Spinal cord (tissue), 10 donors: ENCODE measurements around the gene IL27RA. TPM values are rescaled to one million over a fixed set of nuclear protein-coding genes. Genes with fewer than 3 reads are reported as not detected.
A peak's percentile ranks its signal among the peaks of the same experiment; 100 is the strongest.

ENCODE experiments used
- DNase-seq, 6 donors: peaks; one replicate each; pipeline versions ENCODE4 v3.0.0 to v3.0.0-alpha.2; 2013 to 2015; ENCODE audit warnings: low spot score in 6 of 6, low read depth in 4 of 6
- H3K27ac ChIP-seq: one replicate; pipeline ENCODE4 v1.5.1; 2013; ENCODE audit warnings: low read depth, low read length, control low read depth
- H3K27me3 ChIP-seq: one replicate; pipeline ENCODE4 v1.6.1; 2013; ENCODE audit warnings: low read length; ENCODE audit not compliant: control insufficient read depth, insufficient read depth
- H3K36me3 ChIP-seq: one replicate; pipeline ENCODE4 v1.6.1; 2013; ENCODE audit warnings: low read length; ENCODE audit not compliant: control insufficient read depth, insufficient read depth
- H3K4me1 ChIP-seq: one replicate; pipeline ENCODE4 v1.6.1; 2013; ENCODE audit warnings: low read length; ENCODE audit not compliant: control insufficient read depth, insufficient read depth
- H3K4me3 ChIP-seq: one replicate; pipeline ENCODE4 v1.5.1; 2013; ENCODE audit warnings: low read depth, low read length, control low read depth
- H3K9me3 ChIP-seq: one replicate; pipeline ENCODE4 v1.6.1; 2013; ENCODE audit warnings: low read length; ENCODE audit not compliant: control insufficient read depth, insufficient read depth
- WGBS: methylation state at CpG from one replicate; pipeline ENCODE4 v1.1.5; 2013; ENCODE audit warnings: missing lambda C conversion rate; ENCODE audit not compliant: insufficient coverage; 5-methylcytosine and 5-hydroxymethylcytosine counted together
- polyA plus RNA-seq, 2 donors: library from polyadenylated mRNA; unstranded; fragments of 120-200 nt; gene quantifications; one replicate each; pipeline ENCODE4 v1.2.1, GENCODE V29; 2013; ENCODE audit not compliant: insufficient read length in 2 of 2
- total RNA-seq, 2 donors: library from RNA; depleted of rRNA in 1 of 2; stranded (reverse); fragments of 120-200 nt in 1 of 2; fragments of >200 nt in 1 of 2; gene quantifications; one replicate each; pipeline versions ENCODE4 v1.2.3 to v1.2.4, GENCODE V29; 2013 to 2014
- donor health status: healthy.

The IL27RA gene
- total and polyA plus RNA-seq, 4 donors, result 4.1 to 5.7 (median 5.2) TPM

DNA sequence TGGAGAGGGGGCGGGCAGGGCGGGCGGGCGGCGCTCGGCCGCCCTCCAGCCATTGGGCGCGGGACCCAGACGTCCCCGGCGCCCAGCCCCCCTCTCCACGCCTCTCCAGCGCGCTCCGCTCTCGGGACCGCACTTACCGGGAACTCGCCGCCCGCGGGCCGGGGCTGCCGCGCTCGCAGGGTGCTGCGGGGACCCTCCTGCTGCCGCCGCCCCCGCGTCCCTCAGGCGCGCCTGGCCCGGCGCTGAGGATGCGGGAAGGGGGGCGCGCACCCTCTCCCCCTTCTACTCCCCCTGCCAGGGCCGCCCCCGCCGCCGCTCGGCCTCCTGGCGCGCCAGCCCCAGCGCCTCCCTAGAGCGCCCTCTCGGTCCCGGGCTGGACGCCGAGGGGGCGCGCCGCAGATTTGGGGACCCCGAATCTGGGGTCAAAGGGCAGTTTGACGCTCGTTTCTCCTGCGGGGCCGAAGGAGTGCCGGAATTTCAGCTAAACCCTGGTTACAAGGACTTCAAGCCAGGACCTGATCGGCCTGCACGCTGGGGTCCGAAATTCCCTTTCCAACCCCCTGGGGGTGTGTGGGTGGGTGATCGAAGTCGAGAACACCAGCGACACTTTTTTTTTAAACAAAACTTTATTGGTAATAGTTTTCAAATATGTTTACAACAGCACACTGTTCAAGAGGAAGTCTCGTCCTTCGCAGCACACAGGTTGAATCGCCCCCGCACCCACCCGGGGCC is 59.7 kb downstream of the IL27RA start:
- Histone ChIP-seq H3K4me3 (peak overlapping the region; percentile 79), H3K27me3 (no peaks in the 10 kb centered on the region), H3K27ac (peak overlapping the region; percentile 93), H3K36me3 (peaks cover 31% of the 10 kb centered on the region), H3K4me1 (peaks cover 20% of the 10 kb centered on the region), H3K9me3 (no peaks in the 10 kb centered on the region)
- DNase-seq, result peak in 2 of 6 donors; percentile 71 to 78
- WGBS, result under 1% methylated on average over 60 of the region's 72 CpGs

- H3K4me1 ChIP-seq, result peaks cover 20% of the 10 kb centered on the region
- peaks cover 36% of the 10 kb centered on the region for H3K36me3 ChIP-seq
- H3K27me3 ChIP-seq, result no peaks in the 10 kb centered on the region
- no peak for DNase-seq
- peak overlapping the region; percentile 93 for H3K27ac ChIP-seq
- WGBS, result 6% methylated on average over 9 of the region's 15 CpGs
- no peaks in the 10 kb centered on the region for H3K9me3 ChIP-seq
- peak overlapping the region; percentile 79 for H3K4me3 ChIP-seq
These were observed 60.4 kb downstream of the IL27RA start for GRCh38 chr19:14091813-14092462.

DNA sequence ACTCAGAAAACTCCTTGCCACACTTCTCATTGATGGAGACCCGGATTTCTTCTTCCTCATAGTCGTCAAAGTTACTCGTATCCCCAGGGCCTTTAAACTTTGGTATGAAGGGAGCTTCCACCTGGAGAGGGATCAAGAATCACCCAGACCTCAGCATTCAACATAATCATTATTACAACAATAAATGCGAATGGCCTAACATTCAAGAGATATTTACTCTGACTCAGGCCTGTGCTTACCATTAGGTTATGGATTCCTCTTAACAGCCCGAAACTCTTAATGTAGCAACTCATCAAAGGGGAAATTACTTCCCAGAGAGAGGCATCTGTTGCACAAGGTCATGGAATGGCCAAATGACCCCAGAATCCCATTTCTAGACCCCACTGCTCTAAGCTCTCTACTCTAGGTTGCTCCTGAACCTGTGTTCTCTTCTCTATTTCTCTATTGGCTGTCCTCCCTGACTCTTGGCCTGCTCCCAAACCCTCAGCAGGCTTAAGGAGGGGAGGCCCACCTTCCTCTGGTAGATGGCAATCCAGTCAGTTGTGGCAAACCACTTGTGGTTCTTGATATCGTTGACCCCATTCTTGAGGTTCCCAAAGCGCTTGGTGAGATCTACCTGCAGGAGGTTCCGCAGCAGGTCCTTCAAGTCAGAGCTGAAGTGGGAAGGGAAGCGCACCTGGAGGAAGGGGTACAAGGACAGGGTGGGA is 61.7 kb downstream of the IL27RA start:
- Histone ChIP-seq H3K27me3 (no peaks in the 10 kb centered on the region), H3K36me3 (peaks cover 36% of the 10 kb centered on the region), H3K4me3 (no peak overlapping the region), H3K4me1 (peaks cover 20% of the 10 kb centered on the region), H3K9me3 (no peaks in the 10 kb centered on the region), H3K27ac (no peak overlapping the region)
- no peak for DNase-seq
- 97% methylated on average over 8 of the region's 9 CpGs for WGBS

GRCh38 chr19:14094854-14095253 is 63.3 kb downstream of the IL27RA start:
- peaks cover 39% of the 10 kb centered on the region for H3K36me3 ChIP-seq
- H3K4me3 ChIP-seq, result no peak overlapping the region
- H3K27me3 ChIP-seq, result no peaks in the 10 kb centered on the region
- peaks cover 11% of the 10 kb centered on the region for H3K4me1 ChIP-seq
- no peak overlapping the region for H3K27ac ChIP-seq
- H3K9me3 ChIP-seq, result no peaks in the 10 kb centered on the region
- no peak for DNase-seq
- WGBS, result 88% methylated on average over 4 of the region's 7 CpGs

GRCh38 chr19:14096272-14096992 is 64.9 kb downstream of the IL27RA start:
- DNase-seq, result no peak
- H3K9me3 ChIP-seq, result no peaks in the 10 kb centered on the region
- no peak overlapping the region for H3K27ac ChIP-seq
- 100% methylated on average over 4 of the region's 11 CpGs for WGBS
- H3K4me3 ChIP-seq, result no peak overlapping the region
- peaks cover 54% of the 10 kb centered on the region for H3K36me3 ChIP-seq
- peaks cover 9% of the 10 kb centered on the region for H3K4me1 ChIP-seq
- H3K27me3 ChIP-seq, result no peaks in the 10 kb centered on the region

GRCh38 chr19:14097532-14098151 is 66.1 kb downstream of the IL27RA start:
- Histone ChIP-seq H3K27me3 (no peaks in the 10 kb centered on the region), H3K27ac (no peak overlapping the region), H3K4me3 (no peak overlapping the region), H3K4me1 (no peaks in the 10 kb centered on the region), H3K36me3 (peaks cover 66% of the 10 kb centered on the region), H3K9me3 (no peaks in the 10 kb centered on the region)
- 79% methylated on average over 21 of the region's 21 CpGs for WGBS
- no peak for DNase-seq

- Histone ChIP-seq H3K27ac (no peak overlapping the region), H3K4me3 (no peak overlapping the region), H3K36me3 (peaks cover 87% of the 10 kb centered on the region), H3K9me3 (no peaks in the 10 kb centered on the region), H3K27me3 (no peaks in the 10 kb centered on the region), H3K4me1 (no peaks in the 10 kb centered on the region)
- WGBS, result 97% methylated on average over 5 of the region's 6 CpGs
- no peak for DNase-seq
These were observed 69.5 kb downstream of the IL27RA start for GRCh38 chr19:14101003-14101545.

DNA sequence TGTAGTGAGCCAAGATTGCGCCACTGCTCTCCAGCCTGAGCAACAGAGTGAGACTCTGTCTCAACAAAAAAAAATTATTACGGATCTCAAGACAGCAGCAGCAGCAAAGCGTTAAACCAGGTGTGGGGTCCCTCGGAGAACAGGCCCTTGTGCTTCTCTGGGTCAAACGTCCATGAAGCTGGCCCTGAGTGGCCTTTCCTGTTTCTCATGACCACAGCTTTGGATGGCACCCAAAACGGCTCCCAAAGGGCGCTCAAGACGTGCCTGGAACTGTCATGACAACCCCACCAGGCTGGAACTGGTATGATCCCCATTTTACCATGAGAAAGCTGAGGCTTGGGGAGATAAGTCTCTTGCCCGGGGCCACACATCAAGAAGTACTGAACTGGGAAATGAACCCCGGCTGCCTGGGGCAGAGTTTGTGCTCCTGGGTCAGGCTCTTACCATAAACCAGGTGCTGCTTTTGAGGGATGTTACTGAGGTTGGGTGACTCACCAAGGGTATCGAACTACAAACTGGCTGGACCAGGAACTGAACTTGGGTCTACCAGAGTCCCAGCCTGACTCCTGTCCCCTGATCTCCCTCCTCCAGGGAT is 70.6 kb downstream of the IL27RA start:
- Histone ChIP-seq H3K9me3 (no peaks in the 10 kb centered on the region), H3K27ac (no peak overlapping the region), H3K4me1 (no peaks in the 10 kb centered on the region), H3K4me3 (no peak overlapping the region), H3K36me3 (peaks cover 87% of the 10 kb centered on the region), H3K27me3 (no peaks in the 10 kb centered on the region)
- DNase-seq, result no peak
- 94% methylated on average over 8 of the region's 11 CpGs for WGBS
